ENCODE data around the gene ARHGAP10.

ARHGAP10 gene

DNA sequence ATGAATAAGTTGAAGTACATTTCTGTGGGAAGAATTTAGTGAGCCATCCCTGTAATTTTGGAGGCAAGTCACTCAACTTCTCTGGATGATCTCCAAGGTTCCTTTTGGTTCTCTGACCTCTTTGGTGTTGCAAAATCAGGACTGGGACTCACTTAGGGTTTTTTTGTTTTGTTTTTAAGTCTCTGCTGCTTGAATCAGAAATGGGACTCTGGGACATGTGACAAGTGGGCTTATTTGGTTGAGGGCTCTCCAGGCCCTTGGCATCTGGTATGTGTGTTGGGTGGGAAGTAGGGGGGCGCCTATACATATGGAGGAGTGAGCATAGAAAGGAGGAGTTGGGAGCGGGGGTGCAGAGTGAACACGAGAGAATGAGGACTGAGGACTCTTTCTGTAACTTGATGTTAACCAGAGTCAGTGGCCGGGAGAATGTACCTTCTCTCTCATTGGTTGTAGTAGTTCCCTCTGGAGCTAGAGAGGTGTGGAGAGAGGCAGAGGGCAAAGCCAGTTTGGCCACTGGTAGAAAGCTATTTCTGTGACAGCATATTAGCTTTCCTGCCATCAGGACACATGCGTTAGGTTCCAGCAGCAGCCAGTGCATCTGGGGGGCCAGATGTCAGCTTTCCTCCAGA lies 1.9 kb downstream of the ARHGAP10 start:
- DNase-seq: no peak

DNA sequence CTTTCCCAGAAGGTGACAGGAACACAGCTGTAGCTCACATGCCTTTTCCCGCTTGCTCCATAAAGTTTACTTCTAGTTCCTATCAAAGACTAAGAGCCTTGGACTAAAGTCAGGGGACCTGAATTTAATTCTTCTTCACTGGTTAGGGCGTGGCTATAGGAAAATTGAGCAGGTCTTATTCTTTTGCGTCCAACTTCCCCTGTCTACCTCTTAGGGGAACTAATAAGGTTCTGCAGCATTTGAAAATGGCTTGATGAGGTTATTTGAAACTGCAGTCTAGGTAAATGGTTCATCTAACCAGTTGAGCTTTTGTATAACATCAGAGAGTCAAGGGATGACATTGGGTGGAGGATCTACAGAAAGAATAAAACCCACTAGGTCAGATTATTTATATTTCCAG lies 2.6 kb downstream of the ARHGAP10 start:
- DNase-seq: no peak

DNA sequence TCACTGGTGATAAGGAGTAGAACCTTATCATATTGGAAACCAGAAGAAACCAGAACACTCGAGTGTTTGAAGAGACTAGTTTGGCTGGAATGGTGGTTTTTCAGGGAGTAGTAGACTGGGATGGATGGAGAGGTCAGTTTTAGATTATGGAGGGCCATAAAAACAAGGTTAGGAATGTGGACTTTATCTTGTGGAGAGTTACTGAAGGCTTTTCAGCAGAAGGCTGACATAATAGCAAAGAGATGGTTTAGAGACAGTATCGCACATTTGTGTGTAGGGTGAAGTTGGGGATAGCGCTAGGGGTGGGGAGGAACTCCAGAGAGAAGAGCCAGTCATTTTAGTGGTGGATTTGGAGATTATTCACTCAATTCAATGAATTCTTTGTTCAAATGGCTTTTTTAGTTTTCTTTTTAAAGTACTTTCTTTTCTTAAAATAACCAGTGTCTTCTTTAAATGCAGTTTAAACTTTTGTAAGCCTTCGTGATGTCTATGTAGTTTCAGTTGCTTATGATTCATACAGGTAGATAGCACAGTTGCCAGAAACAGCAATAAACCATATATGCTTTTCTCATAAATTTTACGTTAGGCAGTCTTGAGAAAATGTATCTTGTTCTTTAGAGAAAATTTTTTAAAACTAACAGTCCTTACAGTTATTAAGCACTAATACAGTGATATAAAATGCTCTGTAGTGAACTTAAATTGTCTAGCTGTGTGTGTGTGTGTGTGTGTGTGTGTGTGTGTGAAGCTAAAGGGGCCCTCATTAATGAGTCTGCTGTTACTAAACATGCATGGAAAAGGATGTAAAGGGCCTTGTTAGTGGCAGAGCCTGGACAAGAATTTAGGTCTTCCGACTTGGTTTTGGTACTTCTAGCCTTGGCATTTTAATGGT lies 3.8 kb downstream of the ARHGAP10 start:
- no peak for DNase-seq

GRCh38 chr4:147736458-147736857 lies 4.6 kb downstream of the ARHGAP10 start:
- peak; percentile 29 for DNase-seq

DNA sequence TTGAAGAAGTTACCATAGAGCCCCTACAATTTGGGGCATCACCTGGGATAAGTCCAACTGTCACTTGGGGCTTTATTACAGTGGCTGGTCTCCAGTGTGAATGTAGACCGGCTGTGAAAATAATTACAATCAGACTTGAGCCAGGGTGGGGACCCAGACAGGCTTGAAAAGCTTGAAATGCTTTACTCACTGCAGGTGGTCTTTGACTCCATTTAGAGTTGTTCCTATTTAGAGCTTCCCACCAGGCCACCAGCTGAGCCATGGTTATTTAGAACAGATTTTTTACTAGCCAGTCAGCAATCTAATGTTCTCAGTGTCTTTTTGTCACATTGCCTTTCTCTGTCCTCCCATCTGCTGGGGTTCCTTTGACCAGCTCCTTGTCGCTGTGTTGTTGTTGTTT lies 5.7 kb downstream of the ARHGAP10 start:
- DNase-seq: no peak

- DNase-seq: no peak
Observed at GRCh38 chr4:147739239-147739823, 7.4 kb downstream of the ARHGAP10 start.

DNA sequence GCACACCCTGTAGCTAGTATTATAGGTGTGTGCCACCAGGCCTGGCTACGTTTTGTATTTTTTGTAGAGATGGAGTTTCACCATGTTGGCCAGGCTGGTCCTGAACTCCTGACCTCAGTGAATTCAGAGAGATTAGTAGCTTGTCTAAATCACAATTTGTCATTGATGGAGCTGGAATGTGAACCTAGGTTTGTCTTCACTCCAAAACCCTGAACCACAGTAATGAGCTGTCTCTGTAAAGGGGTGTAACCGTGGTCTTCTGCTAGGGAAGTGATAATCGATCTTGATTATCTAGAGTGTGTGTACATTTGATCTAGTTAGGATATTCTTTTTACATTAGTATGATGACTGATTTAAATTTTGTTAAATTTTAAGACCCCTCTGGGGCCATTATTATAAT lies 8.3 kb downstream of the ARHGAP10 start:
- DNase-seq: no peak

DNA sequence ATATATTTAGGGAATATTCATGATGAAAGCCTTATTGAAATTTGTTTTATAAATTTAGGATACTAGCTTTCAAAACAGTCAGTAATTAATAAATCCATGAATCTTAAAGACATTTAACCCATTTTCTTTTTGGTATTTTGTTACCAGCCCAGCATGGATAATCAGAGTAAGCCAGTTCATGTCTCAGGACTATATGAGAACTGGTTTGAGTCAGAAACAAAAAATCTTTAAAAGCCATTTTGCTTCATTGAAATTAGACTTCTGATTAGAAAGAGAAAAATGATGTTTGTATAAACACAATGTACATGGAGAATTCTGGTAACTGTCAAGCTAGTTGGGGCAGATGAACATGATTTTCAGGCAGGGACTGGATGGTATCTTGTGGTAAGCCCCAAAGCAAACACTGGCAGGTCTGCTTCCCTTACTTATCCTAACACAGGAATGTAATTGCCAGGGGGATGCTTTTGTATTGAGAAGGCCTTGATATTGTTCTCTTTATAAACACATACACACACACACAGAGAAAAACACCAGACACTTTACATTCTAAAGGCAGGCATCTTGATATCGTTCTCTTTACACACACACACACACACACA lies 9.4 kb downstream of the ARHGAP10 start:
- DNase-seq: no peak

DNA sequence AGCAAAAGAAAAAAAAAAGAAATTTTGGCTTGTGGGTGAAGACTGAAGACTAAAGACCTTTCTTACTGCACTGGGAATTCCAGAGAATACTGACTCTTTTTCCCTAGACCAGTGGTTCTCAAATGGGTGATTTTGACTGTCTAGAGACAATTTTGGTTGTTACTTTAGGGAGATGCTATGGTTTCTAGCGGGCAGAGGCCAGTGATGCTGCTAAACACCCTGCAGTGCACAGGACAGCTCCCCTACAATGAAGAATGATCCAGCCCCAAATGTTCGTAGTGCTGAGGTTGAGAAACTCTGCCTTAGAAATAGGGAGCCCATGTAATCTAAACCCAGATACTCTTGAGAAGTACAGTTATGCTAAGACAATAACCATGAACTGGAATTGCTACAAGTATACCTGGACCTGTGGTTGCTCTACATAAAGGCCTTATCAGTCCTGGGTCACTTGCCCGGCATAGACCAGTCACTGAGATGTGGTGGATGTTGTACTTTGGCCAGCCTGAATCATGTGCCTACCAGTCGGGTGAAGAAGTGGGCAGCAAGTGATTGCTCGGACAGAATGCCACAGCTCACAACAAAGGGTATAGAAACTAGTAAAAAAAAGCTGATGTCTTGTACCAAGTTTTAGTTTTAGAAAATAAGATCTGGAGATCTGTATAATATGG lies 16.0 kb downstream of the ARHGAP10 start:
- DNase-seq: no peak

- no peak for DNase-seq
Observed at GRCh38 chr4:147749811-147750321, 18.0 kb downstream of the ARHGAP10 start.

DNA sequence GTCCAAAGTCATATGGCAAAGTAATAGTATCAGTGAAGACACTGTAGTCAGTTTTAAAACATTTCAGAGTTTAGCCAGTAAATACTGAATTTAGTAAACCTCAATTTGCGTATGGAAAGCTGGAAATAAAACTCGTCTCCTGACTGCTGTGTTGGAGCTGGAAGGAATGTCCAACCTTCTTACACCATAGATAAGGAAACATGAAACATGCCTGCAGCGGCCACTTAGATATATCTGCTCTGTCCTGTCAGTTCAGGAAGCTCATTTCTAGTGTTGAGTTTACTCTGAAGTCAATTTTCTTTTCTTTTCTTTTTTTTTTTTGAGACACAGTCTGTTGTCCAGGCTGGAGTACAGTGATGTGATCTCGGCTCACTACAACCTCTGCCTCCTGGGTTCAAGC lies 21.2 kb downstream of the ARHGAP10 start:
- no peak for DNase-seq

DNA sequence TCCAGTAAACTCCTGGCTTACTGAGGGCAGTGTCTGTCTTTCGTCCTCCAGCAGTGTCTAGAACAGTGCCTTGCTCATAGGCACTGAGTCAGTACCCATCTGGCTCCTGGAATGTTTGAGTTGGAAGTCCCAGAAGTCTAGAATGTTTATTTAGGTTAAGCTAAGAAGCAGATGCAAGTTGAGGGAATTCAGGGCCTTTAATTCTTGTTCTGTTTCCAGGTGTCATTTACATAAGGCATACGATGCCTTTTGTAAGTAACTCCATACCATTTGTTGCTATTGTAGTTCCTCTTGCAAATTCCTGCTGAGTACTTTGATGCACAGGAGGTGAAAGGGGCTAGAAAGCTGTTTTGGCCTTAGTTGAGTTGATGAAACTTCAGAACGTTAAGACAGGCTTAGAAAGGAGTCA lies 22.2 kb downstream of the ARHGAP10 start:
- DNase-seq: no peak

GRCh38 chr4:147755561-147756295 lies 23.8 kb downstream of the ARHGAP10 start:
- peak; percentile 33 for DNase-seq

DNA sequence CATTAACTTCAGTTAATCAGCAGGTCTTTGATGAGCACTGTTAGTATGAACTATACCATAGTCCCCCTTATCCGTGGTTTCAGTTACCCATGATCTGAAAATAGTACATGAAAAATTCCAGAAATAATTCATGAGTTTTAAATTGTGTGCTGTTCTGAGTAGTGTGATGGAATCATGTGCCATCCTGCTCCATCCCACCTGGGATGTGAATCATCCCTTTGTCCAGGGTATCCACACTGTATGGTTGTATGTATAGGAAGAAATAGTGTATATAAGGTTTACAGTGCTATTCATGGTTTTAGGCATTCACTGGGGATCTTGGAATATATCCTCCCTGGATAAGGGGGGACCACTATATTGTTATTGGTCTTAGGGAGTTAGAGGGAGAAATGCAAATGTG lies 24.5 kb downstream of the ARHGAP10 start:
- no peak for DNase-seq

- DNase-seq: no peak
Observed at GRCh38 chr4:147760176-147760575, 28.3 kb downstream of the ARHGAP10 start.

DNA sequence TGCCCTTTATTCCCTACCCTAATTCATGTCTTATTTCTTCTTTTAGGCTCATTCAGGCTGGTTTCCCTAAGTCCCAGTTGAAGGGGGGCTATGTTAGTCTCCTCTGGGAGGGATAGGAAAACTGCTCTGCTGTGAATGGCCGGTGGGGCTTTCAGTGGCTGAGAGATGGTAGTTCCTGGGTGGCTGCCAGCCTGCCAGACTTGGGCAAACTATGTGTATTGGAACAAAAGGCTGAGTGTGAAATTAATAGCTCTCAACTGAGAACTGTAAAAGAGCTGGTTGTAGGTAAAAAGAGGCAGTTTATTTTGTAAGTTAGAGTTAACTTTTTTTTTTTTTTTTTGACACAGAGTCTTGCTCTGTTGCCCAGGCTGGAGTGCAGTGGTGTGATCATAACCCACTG lies 28.8 kb downstream of the ARHGAP10 start:
- no peak for DNase-seq

GRCh38 chr4:147761218-147761883 lies 29.5 kb downstream of the ARHGAP10 start:
- no peak for DNase-seq

- DNase-seq: no peak
Observed at GRCh38 chr4:147764337-147764736, 32.4 kb downstream of the ARHGAP10 start.

DNA sequence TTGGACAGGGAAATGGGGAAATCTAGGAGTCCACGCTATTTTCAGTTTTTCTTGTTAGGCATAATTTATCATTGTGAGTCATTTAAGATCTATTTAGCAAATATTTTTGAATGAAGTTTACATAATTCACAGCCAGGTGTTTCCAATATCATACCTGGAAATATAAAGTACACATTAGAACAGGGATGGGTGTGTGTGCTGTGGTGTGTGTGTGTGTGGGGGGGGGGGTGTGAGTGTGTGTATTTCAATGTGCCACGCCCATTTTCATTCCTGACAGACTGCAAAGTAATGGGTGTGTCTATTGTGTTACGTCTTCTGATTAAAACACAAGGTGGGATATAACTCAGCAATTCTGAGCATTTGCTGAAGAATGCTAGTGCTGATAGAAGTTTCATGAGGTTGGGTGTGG lies 33.2 kb downstream of the ARHGAP10 start:
- no peak for DNase-seq

GRCh38 chr4:147768113-147768512 lies 36.2 kb downstream of the ARHGAP10 start:
- no peak for DNase-seq

DNA sequence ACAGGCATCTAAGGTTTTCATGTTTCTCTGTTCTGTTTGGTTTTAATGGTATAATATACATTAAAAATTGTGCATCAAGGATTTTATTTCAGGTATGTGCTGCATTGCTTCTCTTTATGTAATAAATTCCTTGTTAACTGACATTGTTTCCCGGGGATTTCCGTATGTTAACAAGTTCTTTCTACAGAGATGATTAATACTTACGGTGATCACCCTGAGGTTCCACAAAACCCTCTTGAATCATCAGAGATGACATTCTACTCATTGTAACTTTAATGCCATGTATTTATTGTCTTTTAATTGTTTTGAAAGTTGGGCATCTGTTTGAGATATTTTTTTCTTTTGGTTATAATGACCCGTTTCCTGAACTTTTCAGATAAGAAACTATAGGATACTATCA lies 37.5 kb downstream of the ARHGAP10 start:
- no peak for DNase-seq

DNA sequence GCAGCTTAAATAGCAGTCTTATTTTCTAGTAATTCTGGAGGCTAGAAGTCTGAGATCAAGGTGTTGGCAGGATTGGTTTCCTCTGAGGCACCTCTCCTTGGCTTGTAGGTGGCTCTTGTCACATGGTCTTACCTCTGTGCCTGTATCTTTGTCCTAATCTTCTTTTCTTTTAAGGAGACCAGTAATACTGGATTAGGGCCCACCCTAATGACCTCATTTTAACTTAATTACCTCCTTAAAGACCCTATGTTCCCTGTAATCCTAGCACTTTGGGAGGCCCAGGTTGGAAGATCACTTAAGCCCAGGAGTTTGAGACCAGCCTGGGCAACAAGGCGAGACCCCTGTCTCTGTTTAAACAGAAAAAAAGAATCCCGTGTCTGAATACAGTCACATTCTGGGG lies 38.9 kb downstream of the ARHGAP10 start:
- no peak for DNase-seq

Data from activated CD4-positive, alpha-beta T cell treated with anti-CD3 and anti-CD28 coated beads, Interleukin-10, Interleukin-2, amounts not matched to agents 100 ng/mL and 50 ng/mL, durations not matched to agents 16 hours and 8 hours (primary cell).